Mesenchymal stem cell (in vitro differentiated cells and primary cell): ENCODE results near the gene MAP3K14.
A peak's percentile ranks its signal among the peaks of the same experiment; 100 is the strongest.

Experiments used
- DNase-seq: peaks from one replicate; pipeline ENCODE4 v3.0.0-alpha.2; 2013
- H2AFZ ChIP-seq: one replicate; pipeline ENCODE4 v1.6.1; 2013; ENCODE audit warnings: low read depth, mild to moderate bottlenecking, control low read depth, inconsistent platforms, low read length, moderate library complexity
- H2AK5ac ChIP-seq: 2 replicates; pipeline ENCODE4 v1.6.1; 2013; ENCODE audit warnings: low read length, moderate library complexity, mild to moderate bottlenecking, inconsistent platforms; ENCODE audit not compliant: severe bottlenecking
- H2BK120ac ChIP-seq: one replicate; pipeline ENCODE4 v1.6.1; 2013; ENCODE audit warnings: low read depth, mild to moderate bottlenecking, inconsistent platforms, low read length, moderate library complexity
- H2BK12ac ChIP-seq, 2 experiments: one replicate each; pipeline ENCODE4 v1.6.1; 2013; ENCODE audit warnings: inconsistent platforms in 2 of 2, low read length in 2 of 2, mild to moderate bottlenecking in 2 of 2, moderate library complexity in 2 of 2, control low read depth in 1 of 2
- H2BK15ac ChIP-seq: one replicate; pipeline ENCODE4 v1.6.1; 2013; ENCODE audit warnings: mild to moderate bottlenecking, low read depth, inconsistent platforms; ENCODE audit not compliant: poor library complexity, severe bottlenecking
- H2BK5ac ChIP-seq: 2 replicates; pipeline ENCODE4 v1.6.1; 2013; ENCODE audit warnings: low read depth, mild to moderate bottlenecking, low read length, control low read depth, inconsistent platforms; ENCODE audit not compliant: poor library complexity, severe bottlenecking
- H3K14ac ChIP-seq, 2 experiments: one replicate each; pipeline ENCODE4 v1.6.1; 2013; ENCODE audit warnings: inconsistent platforms in 2 of 2, low read length in 2 of 2, control low read depth in 1 of 2, mild to moderate bottlenecking in 1 of 2, moderate library complexity in 1 of 2
- H3K18ac ChIP-seq, 2 experiments: one replicate each; pipeline ENCODE4 v1.6.1; 2013; ENCODE audit warnings: inconsistent platforms in 2 of 2, low read length in 2 of 2, control low read depth in 1 of 2, low read depth in 1 of 2, mild to moderate bottlenecking in 1 of 2
- H3K23ac ChIP-seq, 2 experiments: one replicate each; pipeline ENCODE4 v1.6.1; 2013; ENCODE audit warnings: inconsistent platforms in 2 of 2, low read length in 2 of 2, mild to moderate bottlenecking in 2 of 2, moderate library complexity in 2 of 2, control low read depth in 1 of 2
- H3K27ac ChIP-seq: 2 replicates; pipeline ENCODE4 v1.5.1; 2013; ENCODE audit warnings: mild to moderate bottlenecking, moderate library complexity, low read length, control low read depth, inconsistent platforms; ENCODE audit not compliant: poor library complexity, severe bottlenecking
- H3K27me3 ChIP-seq, 2 experiments: 2 replicates each; pipeline versions ENCODE4 v1.6.1 to v1.7.0; 2013; ENCODE audit warnings: low read length in 2 of 2, mild to moderate bottlenecking in 2 of 2, moderate library complexity in 2 of 2, control low read depth in 1 of 2, inconsistent platforms in 1 of 2; ENCODE audit not compliant: control insufficient read depth in 1 of 2, insufficient read depth in 1 of 2
- H3K36me3 ChIP-seq, 2 experiments: 2 replicates each; pipeline versions ENCODE4 v1.6.1 to v1.7.0; 2013; ENCODE audit warnings: low read length in 2 of 2, control low read depth in 1 of 2, inconsistent platforms in 1 of 2, low read depth in 1 of 2, mild to moderate bottlenecking in 1 of 2; ENCODE audit not compliant: insufficient read depth in 2 of 2, control insufficient read depth in 1 of 2
- H3K4ac ChIP-seq, 2 experiments: one replicate each; pipeline ENCODE4 v1.6.1; 2013; ENCODE audit warnings: inconsistent platforms in 2 of 2, low read length in 2 of 2, mild to moderate bottlenecking in 2 of 2, moderate library complexity in 2 of 2, control low read depth in 1 of 2, low read depth in 1 of 2
- H3K4me1 ChIP-seq: 2 replicates; pipeline ENCODE4 v1.6.1; 2013; ENCODE audit warnings: low read depth, low read length, control low read depth; ENCODE audit not compliant: control insufficient read depth, insufficient read depth
- H3K4me2 ChIP-seq: 2 replicates; pipeline ENCODE4 v1.6.1; 2013; ENCODE audit warnings: low read length, mild to moderate bottlenecking, inconsistent platforms; ENCODE audit not compliant: poor library complexity, severe bottlenecking
- H3K4me3 ChIP-seq, 2 experiments: 2 replicates each; pipeline versions ENCODE4 v1.5.1 to v1.7.0; 2013; ENCODE audit warnings: low read length in 2 of 2, mild to moderate bottlenecking in 2 of 2, control low read depth in 1 of 2, low read depth in 1 of 2; ENCODE audit not compliant: insufficient read depth in 1 of 2
- H3K79me1 ChIP-seq: replicated peaks from 2 replicates; pipeline ENCODE4 v1.6.1; 2013; ENCODE audit warnings: mild to moderate bottlenecking, control low read depth, low read length, inconsistent platforms; ENCODE audit not compliant: poor library complexity, severe bottlenecking
- H3K9ac ChIP-seq: 2 replicates; pipeline ENCODE4 v1.7.0; 2013; ENCODE audit warnings: mild to moderate bottlenecking, low read length, moderate library complexity
- H3K9me3 ChIP-seq: 2 replicates; pipeline ENCODE4 v1.7.0; 2013; ENCODE audit warnings: mild to moderate bottlenecking, low read length; ENCODE audit not compliant: control insufficient read depth
- H4K8ac ChIP-seq: one replicate; pipeline ENCODE4 v1.6.1; 2013; ENCODE audit warnings: inconsistent platforms, mild to moderate bottlenecking, low read length, moderate library complexity
- H4K91ac ChIP-seq: one replicate; pipeline ENCODE4 v1.6.1; 2013; ENCODE audit warnings: mild to moderate bottlenecking, low read length, inconsistent platforms
- WGBS: methylation state at CpG from one replicate; pipeline ENCODE4 v1.1.7; 2013; ENCODE audit warnings: mixed read lengths; 5-methylcytosine and 5-hydroxymethylcytosine counted together

MAP3K14 gene

GRCh38 chr17:45332505-45332904, 15.7 kb upstream of the MAP3K14 start:
- H2BK15ac ChIP-seq = no peak overlapping the region
- no peak overlapping the region for H2BK120ac ChIP-seq
- H2BK5ac ChIP-seq = no peak overlapping the region
- H2AK5ac ChIP-seq = no peak overlapping the region
- no peak overlapping the region for H3K4me2 ChIP-seq
- no peak overlapping the region for H4K8ac ChIP-seq
- H3K23ac ChIP-seq = no peak overlapping the region
- H3K4me1 ChIP-seq = peaks cover 19% of the 10 kb centered on the region
- H3K9me3 ChIP-seq = no peaks in the 10 kb centered on the region
- H3K4ac ChIP-seq = no peak overlapping the region
- no peak overlapping the region for H3K18ac ChIP-seq
- no peak overlapping the region for H3K4me3 ChIP-seq
- H3K79me1 ChIP-seq = no peaks in the 10 kb centered on the region
- DNase-seq = no peak
- no peak overlapping the region for H3K9ac ChIP-seq
- H3K14ac ChIP-seq = no peak overlapping the region
- H3K27me3 ChIP-seq = no peaks in the 10 kb centered on the region
- H2BK12ac ChIP-seq = no peak overlapping the region
- H4K91ac ChIP-seq = no peak overlapping the region
- whole genome bisulfite sequencing = 92% methylated on average over 4 of the region's 5 CpGs
- no peak overlapping the region for H2AFZ ChIP-seq
- H3K27ac ChIP-seq = no peak overlapping the region
- no peaks in the 10 kb centered on the region for H3K36me3 ChIP-seq

DNA sequence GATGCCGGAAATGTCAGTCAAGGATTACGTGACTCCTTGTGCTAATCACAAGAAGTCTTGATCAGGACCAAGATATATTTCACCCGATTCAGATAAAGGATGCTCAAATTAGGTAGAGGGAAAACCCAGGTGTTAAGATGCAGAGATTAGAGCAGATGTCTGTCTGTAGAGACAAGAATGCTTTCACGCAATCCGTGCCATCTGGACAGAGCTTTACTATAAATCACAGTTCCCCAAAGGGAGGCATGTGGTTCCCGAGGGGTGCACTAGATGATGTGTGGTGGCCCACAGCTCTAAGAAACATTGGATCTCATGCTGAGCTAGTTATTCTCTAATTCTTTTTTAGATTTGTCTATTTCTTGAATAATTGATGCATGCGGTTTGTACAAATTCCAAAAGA, 9.8 kb upstream of the MAP3K14 start:
- H2AK5ac ChIP-seq = peak overlapping the region; percentile 39
- H4K8ac ChIP-seq = no peak overlapping the region
- H3K4ac ChIP-seq = no peak overlapping the region
- no peaks in the 10 kb centered on the region for H3K36me3 ChIP-seq
- DNase-seq = no peak
- H2BK12ac ChIP-seq = no peak overlapping the region
- no peak overlapping the region for H3K23ac ChIP-seq
- no peak overlapping the region for H2BK120ac ChIP-seq
- no peak overlapping the region for H4K91ac ChIP-seq
- H2AFZ ChIP-seq = no peak overlapping the region
- H3K18ac ChIP-seq = no peak overlapping the region
- 98% methylated on average over 6 of the region's 7 CpGs for WGBS
- no peak overlapping the region for H2BK15ac ChIP-seq
- H3K79me1 ChIP-seq = no peaks in the 10 kb centered on the region
- H3K27ac ChIP-seq = peak overlapping the region; percentile 19
- H3K4me1 ChIP-seq = peaks cover 11% of the 10 kb centered on the region
- H3K4me3 ChIP-seq = no peak overlapping the region
- no peak overlapping the region for H2BK5ac ChIP-seq
- H3K4me2 ChIP-seq = no peak overlapping the region
- no peak overlapping the region for H3K9ac ChIP-seq
- H3K14ac ChIP-seq = no peak overlapping the region
- H3K27me3 ChIP-seq = no peaks in the 10 kb centered on the region
- no peaks in the 10 kb centered on the region for H3K9me3 ChIP-seq

DNA sequence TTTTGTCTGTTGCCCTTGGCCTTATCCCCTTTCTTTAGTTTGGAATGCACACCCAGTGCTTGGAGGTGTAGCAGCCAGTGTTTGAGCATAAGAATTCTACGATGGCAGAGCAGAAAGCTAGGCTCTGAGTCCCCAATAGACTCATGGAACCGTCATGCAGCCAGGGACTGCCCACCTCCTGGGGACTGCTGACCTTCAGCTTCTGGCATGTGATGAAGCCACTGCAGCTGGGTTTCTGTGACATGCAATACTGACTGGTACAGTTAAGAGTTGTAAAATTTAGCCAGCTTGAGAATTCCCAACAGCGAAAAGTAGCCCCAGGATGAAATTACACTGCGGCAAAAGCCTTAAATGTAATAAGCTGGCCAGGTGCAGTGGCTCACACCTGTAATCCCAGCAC, 9.0 kb upstream of the MAP3K14 start:
- H3K9ac ChIP-seq = no peak overlapping the region
- 80% methylated on average over 4 of the region's 4 CpGs for WGBS
- no peak overlapping the region for H2BK12ac ChIP-seq
- no peak overlapping the region for H3K18ac ChIP-seq
- no peak overlapping the region for H4K8ac ChIP-seq
- H3K4me2 ChIP-seq = no peak overlapping the region
- no peaks in the 10 kb centered on the region for H3K9me3 ChIP-seq
- H3K36me3 ChIP-seq = no peaks in the 10 kb centered on the region
- no peak overlapping the region for H2BK15ac ChIP-seq
- no peak overlapping the region for H3K14ac ChIP-seq
- H3K4me3 ChIP-seq = no peak overlapping the region
- H2AFZ ChIP-seq = no peak overlapping the region
- no peak overlapping the region for H4K91ac ChIP-seq
- peaks cover 17% of the 10 kb centered on the region for H3K4me1 ChIP-seq
- no peak overlapping the region for H3K4ac ChIP-seq
- no peak for DNase-seq
- H3K27ac ChIP-seq = peak overlapping the region; percentile 20
- H3K79me1 ChIP-seq = no peaks in the 10 kb centered on the region
- H2BK5ac ChIP-seq = no peak overlapping the region
- H3K27me3 ChIP-seq = no peaks in the 10 kb centered on the region
- peak overlapping the region; percentile 84 for H2AK5ac ChIP-seq
- H2BK120ac ChIP-seq = no peak overlapping the region
- no peak overlapping the region for H3K23ac ChIP-seq

DNA sequence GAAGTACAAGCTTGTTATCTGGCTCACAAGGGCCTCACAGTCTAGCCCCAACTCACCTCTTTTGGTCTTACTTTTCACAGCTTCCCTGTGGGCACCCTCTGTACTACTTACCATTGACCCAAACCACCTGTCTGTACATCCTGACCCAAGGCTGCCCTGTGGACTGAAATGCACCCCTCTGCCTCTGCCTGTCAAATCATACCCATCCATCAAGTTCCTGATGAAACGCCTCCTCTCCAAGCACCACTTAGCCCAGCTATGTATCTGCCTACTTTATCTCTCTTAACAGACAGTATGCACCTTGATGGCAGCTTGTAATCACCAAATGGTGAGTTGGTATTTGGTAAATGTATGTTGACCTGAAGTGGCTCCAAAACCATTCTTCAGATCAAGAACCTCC, 7.5 kb upstream of the MAP3K14 start:
- 100% methylated on average over 1 of the region's 1 CpG for WGBS
- no peak for DNase-seq

More for the DNA sequence above, 7.5 kb upstream of the MAP3K14 start:
- Histone ChIP-seq H3K4me1 (peaks cover 25% of the 10 kb centered on the region), H3K23ac (no peak overlapping the region), H2BK12ac (no peak overlapping the region), H3K4me2 (no peak overlapping the region), H3K4ac (no peak overlapping the region), H3K9me3 (no peaks in the 10 kb centered on the region), H3K4me3 (no peak overlapping the region), H3K9ac (no peak overlapping the region), H3K36me3 (no peaks in the 10 kb centered on the region), H3K27ac (no peak overlapping the region), H2BK15ac (no peak overlapping the region), H4K91ac (no peak overlapping the region), H2AFZ (no peak overlapping the region), H2AK5ac (peak overlapping the region; percentile 71), H2BK5ac (no peak overlapping the region), H3K79me1 (no peaks in the 10 kb centered on the region), H4K8ac (no peak overlapping the region), H3K14ac (no peak overlapping the region), H3K18ac (no peak overlapping the region), H3K27me3 (no peaks in the 10 kb centered on the region), H2BK120ac (no peak overlapping the region)
